GM18520 (cell line): Measurements from ENCODE around the gene INPP4B.
A peak's percentile ranks its signal among the peaks of the same experiment; 100 is the strongest.

Source experiments
- ATAC-seq: cut with Tn5 transposase; IDR thresholded peaks from one replicate; pipeline ENCODE4 v1.9.1; 2021; ENCODE audit not compliant: unreplicated experiment

Gene INPP4B

DNA sequence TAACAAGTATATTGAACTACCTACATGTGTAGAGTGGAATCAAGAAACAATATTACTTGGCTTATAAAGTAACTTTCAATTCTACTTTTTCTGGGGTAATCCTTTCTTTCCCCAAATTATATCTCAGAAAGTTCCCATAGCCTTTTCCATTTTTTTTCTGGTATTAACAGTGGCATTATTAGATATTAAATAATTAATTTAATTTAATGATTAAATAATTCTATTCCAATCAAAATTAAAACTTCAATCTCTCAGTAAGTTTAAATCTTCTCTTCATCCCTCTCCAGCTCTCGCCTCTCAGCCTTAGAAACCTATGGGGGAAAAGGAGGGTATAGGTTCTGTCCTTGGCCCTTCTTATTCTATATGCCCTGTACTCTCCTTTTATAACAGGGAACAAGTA, 262.4 kb downstream of the INPP4B start:
- no peak for ATAC-seq

DNA sequence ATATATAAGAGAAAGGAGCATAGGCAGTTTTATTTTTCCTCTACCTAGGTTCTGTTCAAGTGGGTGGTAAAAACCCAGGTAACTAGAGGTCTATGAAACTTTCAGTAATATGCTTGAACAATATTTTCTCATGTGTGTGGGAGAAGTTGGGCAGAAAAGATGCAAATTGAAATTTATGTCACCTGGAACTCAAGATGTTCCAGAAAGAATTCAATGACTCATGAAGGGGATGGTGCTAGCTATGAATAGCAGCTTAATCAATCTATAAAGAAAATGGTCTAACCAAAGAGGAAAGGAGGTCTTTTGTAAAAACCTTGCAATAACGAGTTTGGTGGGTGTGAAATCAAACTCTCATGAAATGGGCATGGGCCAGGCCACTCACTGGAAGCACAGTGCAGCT, 263.8 kb downstream of the INPP4B start:
- ATAC-seq, result no peak

DNA sequence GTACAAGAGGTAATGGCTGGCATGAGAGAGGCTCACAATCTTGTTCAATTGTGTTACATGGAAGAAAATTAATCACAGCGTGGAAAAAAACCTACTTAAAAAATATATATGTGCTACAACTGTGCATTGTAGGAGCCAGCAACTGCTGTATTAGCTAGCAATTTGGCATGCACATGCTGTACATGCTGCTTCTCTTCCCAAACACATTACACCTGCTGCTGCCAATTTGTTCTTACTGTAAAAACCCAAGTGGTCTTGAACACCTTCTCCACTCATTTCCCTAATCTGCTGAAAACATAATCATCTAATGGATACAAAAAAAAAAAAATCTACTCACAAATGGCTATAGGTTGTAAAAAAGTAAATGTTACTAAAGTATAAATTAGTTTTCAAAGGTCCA, 264.2 kb downstream of the INPP4B start:
- ATAC-seq, result no peak

DNA sequence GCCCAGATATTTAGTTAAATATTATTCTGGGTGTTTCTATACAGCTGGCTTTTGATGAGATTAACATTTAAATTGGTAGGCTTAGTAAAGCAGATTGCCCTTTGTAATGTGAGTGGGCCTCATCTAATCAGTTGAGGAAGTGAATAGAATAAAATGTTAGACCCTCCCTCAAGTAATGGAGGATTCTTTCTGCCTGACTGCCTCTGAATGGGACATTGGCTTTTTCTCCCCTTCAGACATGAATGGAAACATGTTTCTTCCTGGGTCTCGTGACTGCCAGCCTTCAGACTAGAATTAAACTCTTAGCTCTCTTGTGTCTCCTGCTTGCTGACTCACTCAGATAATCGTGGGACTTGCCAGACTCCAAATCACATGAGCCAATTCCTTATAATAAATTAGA, 266.7 kb downstream of the INPP4B start:
- no peak for ATAC-seq

DNA sequence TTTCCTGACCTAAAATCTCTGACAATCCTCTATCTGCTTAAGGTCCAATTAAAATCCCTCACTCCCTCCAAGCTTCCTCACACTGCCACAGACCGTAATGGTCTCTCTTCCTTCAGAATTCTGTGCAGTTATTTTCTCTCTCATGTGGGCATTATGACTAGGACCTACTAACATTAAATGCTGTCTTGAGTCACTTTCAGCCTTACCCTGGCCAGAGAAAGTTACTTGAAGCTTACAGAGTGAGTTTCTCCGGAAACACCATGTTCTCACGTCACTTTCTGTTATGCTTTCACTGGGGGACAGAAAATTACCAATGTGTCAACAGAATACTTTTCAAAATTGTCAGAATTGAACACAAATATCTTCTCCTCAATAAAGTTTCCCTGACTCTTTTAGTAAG, 271.8 kb downstream of the INPP4B start:
- ATAC-seq, result peak; percentile 67

DNA sequence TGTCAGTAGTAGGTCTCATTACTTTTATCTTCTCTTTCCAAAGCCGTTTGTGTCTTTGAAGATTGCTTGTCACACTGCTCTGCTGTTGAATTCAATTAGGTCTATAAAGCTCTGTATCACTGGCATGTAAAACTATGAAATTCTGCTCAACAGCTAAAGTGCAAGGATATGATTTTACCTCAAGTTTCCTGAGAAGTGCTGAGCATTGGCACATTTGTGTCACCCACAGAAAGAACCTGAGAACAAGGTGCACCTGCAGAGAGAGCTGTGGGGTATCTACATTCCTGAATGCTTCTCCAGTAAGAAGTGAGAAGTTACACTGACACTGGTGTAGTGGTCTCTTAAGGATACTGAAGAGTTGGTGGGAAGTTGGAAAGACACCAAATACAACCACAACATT, 274.0 kb downstream of the INPP4B start:
- ATAC-seq, result no peak

DNA sequence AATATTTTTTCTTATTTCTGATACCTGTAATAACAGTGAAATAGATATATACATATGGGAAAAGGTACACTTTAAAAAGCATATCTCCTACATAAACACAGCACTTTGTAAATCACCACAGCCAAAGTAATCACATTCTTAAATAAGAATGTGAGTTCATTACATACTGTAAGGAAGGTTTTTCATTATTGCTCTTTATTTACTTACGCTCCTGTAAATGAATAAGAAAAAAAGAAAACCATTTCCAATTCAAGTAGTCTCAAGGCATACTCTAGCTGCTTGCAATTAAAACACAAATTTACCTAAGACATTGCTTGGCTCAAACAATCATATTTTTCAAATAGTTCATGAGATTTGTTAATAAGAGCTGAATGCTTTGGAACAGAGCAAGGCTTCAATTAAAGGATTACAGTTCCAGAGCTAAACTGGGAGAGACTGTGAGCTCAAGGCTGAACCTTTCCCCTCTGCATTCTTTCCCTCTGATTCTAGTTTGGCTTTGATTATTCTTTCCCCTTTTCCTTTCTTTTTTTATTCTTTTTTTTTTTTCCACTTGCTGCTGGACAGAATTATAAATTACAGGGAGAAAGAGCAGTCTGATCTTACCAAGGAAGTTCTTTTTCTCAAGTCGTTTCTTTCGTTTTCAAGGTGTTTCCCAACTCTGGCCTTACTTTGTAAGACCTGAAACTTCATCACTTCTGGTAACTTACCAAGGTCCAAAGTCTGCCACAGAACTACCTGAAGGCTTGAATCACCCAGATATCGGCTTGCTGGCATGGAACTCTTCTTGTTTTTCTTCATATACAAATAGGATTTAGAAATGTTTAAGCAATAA, 278.3 kb downstream of the INPP4B start:
- peak; percentile 40 for ATAC-seq

DNA sequence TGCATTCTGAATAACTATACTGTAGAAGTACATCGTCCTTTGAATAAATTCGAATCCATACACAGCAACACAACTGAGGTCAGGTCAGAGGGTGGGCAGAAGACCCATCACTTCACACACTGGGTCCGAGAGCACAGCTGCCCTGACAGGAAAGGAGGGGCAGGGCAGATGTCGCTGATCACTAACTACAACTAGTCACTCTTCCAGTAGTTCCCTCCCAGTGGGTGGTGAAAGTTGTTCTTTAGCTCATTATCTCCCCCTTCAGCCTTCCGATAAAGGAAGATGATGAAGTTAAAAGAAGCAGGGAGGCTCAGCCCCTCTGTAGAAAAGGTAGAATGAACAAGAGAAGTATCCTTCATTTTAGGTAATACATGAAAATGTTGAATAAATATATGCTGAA, 278.9 kb downstream of the INPP4B start:
- ATAC-seq, result no peak

DNA sequence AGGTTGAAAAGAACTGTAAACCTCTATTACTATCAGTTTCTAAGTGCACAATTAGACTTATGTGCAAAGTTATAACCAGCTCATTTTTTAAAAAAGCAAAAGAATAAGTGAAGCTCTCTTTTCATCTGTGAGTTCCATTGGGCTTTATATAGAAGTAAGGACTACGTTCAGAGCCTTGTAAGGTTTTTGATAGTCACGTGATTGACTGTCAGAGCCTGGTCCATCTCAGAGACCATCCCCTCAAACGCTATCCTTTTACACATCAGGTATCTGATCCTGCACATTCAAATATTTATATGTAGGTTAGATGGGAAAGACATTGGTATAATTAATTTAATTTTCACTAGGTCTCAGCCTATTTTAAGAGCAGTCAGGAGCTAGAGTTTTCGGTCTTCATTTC, 279.3 kb downstream of the INPP4B start:
- no peak for ATAC-seq

DNA sequence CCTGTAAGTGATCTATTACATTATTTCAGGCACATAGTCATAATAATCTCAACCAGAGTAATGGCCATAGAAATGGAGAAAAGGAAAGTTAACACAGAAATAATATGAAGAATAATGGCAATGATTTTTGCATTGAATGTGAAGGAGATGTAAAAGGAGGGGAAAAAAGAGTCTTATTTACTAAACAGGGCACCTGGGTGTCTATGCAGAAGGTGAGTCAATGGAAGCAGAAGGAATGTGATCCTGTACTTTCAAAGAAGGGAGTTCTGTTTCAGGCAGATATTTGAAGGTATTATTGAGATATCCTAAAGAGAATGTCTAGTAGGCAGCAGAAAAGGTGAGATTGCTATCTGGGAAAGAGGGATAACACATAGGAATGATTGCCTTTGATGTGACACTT, 279.9 kb downstream of the INPP4B start:
- no peak for ATAC-seq

DNA sequence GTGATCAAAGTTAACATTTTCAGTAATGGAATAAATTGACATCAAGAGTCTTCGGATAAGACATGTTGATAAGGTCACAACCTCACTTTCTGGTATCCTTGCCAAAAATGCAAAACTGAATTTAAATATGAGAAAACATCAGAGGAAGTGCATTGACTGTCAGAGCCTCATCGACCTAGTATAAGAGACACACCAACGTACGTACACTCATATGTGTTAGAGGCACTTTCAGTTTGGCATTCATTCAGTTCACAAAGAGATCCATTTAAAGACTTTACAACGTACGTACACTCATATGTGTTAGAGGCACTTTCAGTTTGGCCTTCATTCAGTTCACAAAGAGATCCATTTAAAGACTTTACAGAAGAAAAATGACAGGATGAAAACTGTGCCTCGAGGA, 280.3 kb downstream of the INPP4B start:
- ATAC-seq, result no peak

DNA sequence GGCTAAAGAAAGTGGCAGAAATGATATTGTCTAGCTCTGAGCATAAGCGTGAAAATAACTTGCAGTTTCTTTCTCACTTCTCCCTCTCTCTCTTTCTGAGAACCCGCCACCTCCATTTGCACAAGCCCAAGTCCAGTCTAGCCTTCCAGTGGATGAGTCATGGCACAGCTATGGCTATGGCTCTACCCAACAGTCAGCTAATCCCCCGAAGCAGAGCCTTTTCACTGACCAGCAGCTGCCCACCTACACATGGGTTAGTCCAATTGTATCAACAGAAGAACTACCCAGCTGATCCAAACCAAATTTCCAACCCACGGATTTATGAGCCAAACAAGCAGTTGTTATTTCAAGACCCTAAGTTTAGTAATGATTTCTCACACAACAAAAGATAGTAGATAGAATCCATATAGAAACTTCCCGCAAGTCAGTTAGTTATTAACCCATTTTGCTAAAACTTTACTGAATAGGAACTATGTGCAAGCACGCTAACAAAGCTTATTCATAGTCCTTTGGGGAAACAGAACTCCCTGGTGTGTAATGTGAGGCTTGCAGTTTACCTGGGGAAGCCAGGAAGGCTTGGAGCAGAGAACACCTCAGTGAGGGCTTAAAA, 282.3 kb downstream of the INPP4B start:
- ATAC-seq, result no peak

DNA sequence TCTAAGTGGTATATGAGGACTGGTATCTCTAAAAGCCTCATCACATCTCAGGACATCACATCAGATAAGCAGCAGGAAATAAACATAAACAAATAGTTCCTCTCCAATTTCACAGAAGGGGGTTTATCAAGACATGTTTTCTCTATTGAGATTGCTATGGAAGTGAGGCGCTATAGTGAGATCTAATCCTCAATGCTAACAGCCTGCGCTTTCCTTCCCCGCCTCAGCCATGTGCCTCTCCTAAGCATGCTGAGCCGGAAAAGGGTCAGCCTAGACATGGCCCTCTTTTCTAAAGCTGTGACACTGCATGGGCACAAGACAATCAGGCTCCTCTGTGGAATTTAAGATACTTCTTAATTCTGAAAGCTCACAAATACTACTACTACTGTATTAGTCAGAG, 286.1 kb downstream of the INPP4B start:
- ATAC-seq, result no peak

DNA sequence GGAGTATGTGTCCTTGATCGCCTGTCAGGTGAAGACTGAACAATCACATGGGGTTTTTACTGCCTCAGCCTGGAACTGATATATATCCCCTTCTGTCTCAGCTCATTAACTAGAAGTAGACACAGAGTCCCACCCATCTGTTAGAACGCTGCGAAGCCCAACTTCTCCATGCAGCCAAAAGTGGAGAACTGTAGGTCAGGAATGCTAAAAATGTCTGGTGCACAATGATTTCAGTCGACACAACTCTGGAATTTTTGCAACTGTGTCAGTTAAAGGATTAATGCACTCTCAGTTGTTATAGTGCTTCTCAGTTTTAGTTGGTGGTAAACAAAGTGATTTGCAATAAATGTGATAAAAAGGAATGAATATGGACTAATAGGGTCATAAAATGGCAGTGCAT, 287.2 kb downstream of the INPP4B start:
- no peak for ATAC-seq

DNA sequence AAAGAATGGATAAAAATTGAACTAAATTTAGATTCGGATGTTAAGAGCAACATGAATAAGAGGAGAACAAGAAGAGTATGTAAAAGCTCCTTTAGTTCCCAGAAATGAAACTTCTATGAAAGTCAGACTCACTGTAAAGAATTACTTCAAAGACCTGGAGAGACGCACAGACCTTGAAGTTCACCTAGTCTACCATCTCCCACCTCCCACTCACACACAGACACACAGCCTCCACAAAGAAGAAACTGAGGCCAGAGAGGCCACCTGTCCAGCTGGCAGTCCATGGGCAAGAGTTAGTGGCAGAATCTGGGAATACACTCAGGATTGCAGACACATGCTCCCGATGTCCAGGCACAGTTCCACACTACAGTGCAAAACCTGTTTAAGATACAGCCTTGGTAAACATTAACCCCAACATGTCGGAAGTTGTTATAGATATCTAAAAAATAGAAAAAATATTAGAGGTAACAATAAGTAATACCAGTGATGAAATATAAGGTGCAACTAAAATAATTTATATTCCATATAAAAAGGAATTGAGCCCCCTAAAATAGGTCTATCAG, 288.8 kb downstream of the INPP4B start:
- no peak for ATAC-seq

DNA sequence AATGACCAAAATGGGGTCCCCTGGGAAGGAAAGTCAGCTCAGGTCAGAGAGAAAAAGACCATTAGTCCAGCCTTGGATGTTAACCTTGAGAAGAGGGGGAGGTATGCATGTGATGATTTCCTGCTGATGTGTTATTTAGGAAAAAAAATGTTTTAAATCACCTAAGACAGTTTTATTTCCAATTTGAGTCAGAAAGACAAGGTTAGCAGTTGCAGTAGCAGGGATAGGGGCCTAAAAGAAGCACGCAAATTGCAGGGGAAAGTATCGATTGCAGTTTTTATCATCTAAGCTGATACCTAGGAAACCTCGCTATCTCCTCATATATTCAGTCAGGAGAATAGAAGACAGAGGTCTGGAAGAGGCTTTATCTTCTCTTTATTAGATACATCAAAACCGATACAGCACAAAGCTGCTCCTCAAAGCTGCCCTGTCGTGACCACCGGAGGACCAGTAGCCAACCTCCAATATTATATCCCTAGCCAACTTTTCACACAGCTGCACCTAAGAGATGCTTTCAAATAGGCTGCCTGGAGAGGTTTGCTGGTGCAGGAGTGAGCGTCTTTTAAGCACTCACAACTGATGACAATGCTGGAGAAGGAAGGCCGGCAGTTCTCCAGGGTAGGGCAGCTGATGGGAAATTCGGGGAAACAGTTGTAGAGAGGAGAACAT, 289.4 kb downstream of the INPP4B start:
- ATAC-seq, result no peak

DNA sequence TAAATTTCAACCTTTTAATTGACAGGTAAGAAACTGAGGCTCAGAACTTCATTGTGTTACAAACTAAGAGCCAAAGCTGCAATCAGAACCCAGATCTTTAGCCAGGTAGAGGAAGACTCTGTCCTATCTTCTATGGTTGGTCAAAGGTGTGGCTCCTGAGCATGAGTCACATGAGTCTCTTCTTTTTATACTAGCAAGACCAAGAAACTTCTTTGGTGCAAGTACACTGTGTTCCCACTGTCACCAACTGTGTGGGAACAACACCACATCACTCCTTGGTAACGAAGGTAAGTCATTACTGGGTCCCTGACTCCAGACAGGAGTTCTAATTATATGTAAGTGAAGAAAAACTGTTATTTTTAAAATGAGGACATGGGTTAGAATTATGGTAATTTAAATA, 290.1 kb downstream of the INPP4B start:
- no peak for ATAC-seq

DNA sequence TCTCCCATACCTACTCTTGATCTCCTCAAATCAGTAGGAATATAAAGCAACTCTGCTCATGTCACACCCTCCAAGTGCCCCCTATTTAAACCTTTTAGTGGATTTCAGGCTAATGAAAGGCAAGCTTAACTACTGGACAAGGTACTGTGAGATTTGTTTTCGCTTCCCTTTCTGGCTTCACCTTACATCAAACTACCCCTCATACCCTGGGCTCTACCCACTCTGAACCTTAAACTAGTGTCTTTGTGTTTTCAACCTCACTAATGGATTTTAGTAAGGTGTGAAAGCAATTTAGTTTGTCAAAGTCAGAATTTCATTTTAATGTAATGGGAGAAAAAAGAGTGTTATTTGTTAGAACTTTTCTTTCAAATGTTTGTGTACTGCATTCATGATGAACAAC, 291.7 kb downstream of the INPP4B start:
- no peak for ATAC-seq

DNA sequence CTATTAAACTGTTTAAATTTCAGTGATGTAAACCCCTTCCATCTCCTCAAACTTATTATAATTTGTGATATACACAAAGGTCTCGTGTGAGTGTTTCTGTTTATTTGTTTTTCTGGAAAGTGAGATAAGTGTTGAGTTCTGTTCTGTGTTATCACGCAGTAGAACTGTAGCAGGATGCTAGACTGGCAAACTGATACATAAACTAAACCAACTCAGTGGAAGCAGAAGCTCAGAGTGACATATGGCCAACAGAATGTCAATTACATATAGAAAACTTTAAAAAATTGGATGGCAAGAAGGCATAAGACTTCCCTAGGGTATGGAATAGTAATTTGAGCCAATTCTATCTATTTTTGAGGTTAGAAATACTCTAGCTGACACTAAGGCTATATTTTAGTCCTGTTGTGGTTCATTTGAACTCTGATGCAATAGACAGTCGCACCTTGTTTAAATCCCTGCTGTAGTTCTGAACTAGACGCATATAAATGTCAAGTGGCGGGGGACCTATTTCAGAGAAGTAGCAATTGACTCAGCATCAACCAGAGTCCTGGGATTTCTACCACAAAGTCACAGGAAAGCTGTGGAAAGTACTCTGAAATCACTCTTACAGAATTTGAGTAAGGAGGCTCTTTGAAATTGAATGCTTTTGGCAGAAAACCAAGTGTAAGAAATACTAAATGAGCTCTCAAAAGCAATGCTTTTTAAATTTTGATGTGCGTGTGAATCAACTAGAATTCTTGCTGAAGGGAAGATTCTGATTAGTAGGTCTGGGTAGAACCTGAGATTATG, 294.4 kb downstream of the INPP4B start:
- ATAC-seq, result no peak

DNA sequence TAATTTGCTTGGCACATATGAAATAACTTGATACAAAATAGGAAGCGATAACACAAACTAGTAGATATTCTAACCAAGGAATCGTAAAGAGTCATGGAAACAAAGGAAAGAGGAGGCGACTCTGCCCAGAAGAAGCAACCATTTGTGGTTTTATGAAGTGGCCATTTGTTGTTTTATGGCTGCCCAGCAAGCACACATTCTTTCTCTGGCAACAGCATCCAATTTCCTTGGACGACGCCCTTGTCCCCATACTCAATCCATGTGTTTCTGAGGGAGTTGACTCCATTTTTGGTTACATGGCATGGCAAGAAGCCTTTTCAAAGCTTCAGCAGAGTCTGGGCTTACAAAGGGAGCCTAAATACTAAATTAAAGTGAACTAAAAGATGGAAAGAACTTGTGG, 295.1 kb downstream of the INPP4B start:
- no peak for ATAC-seq
